ENCODE data around the gene KIT.

KIT gene

DNA sequence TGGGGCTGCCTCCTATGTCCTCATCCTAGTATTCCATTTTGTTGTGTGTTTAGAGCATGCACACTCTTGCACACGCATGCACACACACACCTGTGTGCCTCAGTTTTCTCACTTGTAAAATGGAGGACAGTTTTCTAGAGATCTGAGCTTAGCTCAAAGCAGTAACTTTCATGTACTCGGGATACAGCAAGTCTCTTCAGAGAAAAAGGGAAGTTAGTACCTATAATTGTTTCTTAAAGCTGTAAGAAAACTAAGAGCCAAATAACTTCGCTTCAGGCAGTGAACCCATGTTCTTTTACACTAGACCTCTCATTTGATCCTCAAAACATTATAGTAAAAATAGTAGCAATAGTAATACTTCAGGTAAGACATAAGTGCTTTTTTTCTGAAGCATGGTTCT, 49.6 kb downstream of the KIT start:
- no peak for DNase-seq

DNA sequence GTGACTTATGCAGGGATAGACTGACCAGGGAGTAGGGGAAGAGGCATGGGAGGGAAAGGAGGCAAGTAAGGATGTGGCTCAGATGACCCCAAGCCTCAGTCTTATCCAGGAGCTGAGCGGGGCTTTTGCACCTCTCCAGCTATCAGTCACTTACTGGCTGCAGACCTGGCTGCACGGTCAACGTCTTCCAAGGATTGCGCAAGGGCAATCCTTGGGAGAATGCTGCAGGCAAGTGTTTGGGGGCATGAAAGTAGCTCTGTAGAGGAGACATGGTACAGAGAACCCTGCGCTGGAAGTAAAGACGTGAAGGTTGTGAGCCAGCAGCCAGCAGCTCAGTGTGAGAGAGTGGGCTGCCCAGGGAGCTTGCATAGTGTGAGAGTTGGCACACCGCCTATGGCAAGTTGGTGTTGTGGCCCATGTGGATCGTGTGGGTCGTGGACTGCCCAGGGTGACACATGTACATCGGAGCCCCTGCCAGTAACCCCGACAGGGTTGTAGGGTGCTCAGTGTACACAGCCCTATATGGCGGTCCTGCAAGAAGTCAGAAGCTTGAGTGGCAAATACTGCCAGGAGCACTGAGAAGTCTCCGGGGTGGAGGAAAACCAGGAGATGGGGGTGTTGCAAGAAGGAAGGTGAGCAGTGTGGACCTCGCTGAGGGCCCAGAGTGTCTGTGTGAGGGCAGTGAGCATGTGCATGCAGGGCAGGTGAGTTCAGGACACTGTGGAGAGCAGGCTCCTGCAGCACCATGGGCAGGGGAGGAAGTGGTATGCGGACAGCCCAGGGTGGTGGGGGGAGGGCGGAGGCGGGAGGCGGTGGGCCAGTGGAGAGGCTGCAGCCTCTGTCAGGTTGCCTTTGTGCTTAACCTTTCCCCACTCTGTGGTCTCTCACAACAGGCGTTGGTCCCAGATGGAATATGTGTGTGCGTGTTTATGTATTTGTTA, 50.9 kb downstream of the KIT start:
- no peak for DNase-seq

DNA sequence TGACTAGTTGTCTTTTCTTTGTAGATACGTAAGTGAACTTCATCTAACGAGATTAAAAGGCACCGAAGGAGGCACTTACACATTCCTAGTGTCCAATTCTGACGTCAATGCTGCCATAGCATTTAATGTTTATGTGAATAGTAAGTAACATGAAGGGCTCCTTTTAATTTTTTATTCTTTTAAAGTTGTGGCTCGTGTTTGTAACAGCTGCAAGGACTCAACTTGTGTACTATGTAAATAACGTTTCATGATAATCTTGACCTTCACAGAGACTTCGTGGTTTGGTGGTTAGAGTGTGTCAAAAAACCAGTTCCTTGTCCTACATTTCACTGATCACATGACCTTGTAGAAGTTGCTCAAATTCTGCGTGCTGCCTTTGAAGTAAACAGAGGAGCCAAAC, 51.6 kb downstream of the KIT start:
- no peak for DNase-seq

DNA sequence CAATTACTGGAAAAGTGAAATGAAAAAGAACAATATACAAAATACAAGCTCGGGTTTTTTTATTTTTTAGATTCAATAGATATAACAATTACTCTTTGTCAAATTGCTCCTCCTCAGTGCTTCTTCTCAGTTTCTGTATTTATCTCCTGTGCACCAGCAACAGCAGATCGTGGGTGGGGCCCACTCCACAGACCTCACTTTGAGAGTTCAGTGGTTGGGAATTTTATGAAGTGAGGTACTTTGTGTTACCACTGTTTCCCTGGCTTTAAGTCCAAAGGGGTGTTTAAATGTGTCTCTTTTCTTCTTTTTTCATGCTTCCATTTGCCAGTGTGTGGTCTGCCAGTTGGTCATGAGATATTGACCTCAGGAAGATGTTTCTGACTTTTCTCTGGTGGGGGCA, 54.4 kb downstream of the KIT start:
- no peak for DNase-seq

DNA sequence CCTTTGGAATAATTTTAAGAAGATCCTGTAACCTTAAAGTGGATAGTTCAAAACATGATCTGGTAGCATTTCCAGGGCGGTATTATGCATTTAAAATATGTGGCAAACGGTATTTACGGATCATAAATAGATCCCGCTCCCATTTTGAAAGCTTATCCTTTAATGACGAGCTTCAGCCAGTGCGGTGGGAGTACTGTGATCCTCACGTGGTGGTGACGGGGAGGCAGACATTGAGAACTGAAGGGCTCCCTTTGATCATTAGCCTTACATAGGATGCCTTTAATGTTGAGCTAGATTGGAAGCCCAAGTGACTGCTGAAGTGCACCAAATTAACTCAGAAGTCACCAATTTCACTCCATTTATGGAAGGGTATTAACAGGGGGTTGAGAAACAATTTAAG, 56.9 kb downstream of the KIT start:
- no peak for DNase-seq

DNA sequence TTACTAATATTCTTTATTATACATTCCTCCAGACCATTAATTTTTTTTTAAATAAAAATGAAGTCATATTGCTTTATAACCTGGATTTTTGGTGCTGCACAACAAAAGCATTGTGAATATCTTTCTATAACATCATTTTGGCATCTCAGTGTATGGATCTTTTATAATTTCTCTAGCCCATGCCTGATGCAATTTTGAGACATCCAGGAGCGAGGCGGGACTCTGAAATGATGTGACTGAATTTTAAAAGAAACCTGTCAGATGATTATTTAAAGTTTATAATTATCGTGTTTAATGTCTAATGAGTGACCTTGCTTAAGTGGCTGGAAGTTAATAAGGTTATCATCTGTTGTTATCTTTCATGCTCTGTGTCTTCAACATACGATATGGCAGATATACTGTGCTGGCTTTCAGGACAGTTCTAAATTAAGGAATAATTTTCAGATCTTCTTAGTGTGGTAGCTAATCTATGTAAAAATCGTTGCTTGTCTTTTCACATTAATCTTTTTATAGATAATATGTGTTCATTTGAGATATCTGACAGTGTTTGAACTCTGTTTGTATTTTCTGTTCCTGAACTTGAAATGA, 58.8 kb downstream of the KIT start:
- no peak for DNase-seq

DNA sequence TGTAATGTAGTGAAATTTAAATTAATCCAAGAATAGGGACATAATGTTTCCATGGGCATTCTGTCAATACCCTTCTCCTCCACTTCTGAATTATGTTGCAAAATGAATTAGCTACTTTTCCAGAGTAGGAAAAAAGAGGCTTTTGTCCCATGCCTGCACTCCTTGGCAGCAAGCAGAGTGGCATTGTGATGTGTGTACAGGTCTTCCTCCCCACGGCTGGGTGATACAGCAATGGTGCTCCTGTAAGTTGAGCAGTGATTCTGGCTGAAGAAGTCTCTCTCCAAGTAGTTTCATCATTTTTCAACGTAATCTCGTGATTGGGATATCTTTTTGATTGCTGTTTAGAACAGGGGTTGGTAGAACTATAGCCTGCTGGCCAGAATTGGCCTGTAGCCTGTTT, 59.9 kb downstream of the KIT start:
- no peak for DNase-seq

DNA sequence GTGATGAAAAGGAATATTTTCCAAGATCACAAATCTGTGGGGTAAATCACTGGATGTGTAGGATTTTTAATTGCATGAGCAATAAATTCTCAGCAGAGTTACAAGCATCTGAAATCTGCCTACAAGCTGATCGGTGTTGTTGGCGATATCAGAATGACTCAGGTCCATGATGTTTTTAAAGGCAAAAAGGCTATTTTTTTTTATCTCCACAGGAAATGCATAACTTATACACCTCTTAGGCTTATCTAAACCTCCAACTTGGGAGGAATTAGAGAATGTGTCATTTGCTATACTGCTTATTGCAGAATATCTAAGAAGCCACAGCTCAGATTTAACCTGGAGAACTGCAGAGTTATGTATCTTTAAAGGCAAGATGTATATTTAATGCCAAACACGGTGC, 61.6 kb downstream of the KIT start:
- DNase-seq, result no peak

DNA sequence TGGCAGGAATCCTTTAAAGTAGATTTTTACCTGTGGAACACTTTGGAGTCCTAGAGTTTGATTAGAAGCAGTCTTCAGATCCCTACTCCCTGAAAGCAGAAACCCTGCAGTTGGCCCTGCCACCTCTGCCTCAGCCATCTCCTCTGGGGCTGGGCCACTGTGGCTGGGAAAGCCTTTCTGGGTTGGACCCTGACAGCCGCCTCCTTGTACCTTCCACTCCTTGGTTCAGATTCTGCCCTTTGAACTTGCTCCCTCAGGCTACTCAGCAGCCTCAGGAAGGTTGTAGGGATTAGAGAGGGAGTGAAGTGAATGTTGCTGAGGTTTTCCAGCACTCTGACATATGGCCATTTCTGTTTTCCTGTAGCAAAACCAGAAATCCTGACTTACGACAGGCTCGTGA, 65.5 kb downstream of the KIT start:
- DNase-seq, result no peak

DNA sequence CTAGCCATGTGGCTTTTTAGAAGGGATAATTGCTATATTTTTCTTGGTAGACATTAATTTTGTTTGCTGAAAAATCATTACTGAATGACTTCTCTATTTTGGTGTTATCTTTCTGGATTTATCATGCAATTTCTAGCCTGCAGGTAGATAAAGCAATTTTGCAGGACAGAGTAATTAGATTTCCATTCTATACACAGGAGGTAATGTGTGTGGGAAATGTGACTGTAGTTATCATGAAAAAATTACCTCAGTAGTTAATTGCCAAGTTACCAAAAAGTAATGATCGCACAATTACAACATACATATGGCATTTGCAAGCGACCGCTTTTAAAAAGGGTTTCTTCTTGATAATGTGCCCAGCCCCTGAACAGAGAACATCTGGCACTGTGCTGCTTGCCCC, 66.1 kb downstream of the KIT start:
- DNase-seq, result no peak

DNA sequence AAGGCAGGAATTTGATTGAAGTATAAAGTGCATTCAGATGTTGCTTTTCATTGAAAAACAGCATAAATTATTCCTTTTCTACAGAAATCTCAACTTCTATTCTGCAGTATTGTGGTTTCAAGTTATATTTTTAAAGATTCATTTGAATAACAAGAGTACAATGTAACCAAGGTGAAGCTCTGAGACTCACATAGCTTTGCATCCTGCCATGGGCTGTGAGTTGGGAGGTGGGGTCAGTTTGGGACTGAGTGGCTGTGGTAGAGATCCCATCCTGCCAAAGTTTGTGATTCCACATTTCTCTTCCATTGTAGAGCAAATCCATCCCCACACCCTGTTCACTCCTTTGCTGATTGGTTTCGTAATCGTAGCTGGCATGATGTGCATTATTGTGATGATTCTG, 69.2 kb downstream of the KIT start:
- no peak for DNase-seq

DNA sequence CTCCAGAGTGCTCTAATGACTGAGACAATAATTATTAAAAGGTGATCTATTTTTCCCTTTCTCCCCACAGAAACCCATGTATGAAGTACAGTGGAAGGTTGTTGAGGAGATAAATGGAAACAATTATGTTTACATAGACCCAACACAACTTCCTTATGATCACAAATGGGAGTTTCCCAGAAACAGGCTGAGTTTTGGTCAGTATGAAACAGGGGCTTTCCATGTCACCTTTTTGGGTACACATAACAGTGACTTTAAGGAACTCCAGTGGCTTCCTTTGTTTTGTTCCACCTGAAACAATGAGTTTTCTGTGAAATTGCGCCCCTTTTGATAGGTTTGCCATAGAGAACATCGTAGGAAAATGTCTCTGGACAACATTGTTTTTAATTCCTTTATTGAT, 69.6 kb downstream of the KIT start:
- no peak for DNase-seq

DNA sequence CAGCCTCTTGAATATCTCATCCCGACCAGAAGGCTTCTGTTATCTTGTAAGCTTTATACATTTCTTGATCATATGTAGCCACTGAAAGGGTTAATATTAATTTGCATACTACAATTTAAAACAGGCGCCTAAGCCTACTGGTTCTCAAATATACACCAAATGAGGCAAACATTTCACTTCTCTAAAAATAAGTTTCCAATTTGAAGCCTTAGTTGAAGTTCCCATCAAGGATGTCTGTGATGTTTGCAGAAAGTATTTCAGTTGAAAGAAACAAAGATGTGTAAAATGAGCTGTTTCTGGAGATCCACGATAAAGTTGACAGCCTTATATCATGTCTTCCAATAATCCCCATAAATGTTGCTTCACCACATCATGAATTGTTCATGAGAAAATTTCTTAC, 70.6 kb downstream of the KIT start:
- no peak for DNase-seq

DNA sequence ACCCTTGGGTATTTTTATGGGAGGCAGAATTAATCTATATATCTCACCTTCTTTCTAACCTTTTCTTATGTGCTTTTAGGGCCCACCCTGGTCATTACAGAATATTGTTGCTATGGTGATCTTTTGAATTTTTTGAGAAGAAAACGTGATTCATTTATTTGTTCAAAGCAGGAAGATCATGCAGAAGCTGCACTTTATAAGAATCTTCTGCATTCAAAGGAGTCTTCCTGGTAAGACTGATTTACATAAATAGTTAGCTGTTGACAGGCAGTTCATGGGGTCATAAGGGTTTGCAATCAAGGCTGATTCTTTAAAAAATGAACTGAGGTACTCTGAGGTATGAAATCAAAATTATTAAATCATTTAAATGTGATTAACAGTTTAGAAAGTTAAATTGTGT, 71.5 kb downstream of the KIT start:
- no peak for DNase-seq

DNA sequence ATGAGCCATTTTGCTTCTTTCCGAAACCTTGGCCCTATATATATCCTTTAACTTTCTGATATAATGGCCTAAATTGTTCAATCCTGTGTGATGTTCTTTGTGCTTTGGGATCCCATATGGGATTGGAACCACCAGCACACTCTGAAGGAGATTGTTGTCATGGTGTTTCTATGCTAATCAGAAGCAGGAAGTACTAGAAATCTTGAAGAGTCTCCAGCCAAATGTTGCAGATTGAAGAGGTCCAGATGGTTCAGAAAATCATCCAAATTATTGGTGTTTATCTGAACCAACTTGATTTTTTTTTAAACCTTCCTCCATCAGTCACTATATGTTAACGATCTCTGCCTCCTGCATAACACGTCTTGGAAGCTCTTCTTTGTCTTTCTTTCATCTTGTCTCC, 72.8 kb downstream of the KIT start:
- no peak for DNase-seq

DNA sequence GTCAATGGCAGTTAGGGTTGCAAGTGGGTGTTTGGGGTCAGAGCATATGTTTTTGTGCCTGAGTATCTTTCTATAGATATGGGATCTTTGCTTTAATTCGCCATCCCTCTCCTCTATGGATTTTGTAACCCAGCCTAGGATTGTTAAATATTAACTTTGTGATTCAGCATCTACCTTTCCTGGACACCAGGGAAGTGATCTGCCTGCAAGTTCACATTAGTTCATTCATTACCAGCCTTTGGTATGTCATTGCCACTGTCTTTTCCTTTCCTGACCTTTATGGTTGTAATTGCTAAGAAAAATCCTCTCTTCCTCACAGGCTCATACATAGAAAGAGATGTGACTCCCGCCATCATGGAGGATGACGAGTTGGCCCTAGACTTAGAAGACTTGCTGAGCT, 73.8 kb downstream of the KIT start:
- DNase-seq, result no peak

DNA sequence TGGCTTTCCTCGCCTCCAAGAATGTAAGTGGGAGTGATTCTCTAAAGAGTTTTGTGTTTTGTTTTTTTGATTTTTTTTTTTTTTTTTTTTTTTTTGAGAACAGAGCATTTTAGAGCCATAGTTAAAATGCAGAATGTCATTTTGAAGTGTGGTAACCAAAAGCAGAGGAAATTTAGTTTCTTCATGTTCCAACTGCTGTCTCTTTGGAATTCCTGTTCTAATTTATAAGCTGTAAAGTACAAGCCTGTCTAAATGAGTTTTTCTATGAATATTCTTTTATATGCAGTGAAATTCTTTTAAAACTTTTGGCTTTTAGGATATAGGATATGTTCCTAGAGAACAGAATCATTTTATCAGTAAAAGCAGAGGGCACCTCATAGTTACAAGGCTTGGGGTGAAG, 74.2 kb downstream of the KIT start:
- no peak for DNase-seq

DNA sequence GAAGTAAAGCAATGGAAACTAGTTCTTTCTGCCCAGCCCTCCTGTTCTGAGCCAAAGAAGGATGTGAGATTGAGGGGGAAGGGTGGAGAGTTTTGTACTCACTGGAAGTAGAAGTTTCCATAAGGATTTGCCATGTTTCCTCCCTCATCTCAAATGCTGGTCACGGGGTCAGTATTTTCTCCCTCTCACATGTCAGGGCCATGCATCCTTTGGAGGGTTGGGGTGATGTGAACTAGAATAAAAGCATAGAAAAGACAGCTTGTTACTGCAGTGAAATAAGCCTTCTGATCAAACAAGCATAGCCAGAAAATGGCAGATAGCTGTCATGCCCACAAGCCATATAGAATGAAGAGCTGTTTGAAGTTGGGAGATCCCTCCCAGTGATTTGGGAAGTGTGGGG, 79.7 kb downstream of the KIT start:
- no peak for DNase-seq

DNA sequence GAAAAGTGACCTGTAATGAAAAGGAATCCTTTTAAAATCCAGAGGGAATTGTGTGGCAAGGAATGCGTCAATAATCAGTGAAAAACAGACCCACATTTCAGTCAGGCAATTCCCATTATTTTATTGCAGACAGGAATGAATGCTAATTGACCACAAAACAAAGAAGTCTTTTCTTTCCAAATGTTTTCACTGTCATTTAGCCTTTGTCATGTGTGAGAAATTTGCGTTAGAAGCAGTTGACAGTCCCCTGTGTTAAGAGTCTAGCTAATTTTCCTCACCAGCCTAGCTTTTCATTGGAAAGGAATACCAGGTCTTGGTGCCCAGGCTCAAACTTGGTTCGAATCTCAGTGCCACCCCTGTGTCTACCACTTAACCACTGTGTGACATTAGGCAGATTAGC, 83.4 kb downstream of the KIT start:
- DNase-seq, result no peak

DNA sequence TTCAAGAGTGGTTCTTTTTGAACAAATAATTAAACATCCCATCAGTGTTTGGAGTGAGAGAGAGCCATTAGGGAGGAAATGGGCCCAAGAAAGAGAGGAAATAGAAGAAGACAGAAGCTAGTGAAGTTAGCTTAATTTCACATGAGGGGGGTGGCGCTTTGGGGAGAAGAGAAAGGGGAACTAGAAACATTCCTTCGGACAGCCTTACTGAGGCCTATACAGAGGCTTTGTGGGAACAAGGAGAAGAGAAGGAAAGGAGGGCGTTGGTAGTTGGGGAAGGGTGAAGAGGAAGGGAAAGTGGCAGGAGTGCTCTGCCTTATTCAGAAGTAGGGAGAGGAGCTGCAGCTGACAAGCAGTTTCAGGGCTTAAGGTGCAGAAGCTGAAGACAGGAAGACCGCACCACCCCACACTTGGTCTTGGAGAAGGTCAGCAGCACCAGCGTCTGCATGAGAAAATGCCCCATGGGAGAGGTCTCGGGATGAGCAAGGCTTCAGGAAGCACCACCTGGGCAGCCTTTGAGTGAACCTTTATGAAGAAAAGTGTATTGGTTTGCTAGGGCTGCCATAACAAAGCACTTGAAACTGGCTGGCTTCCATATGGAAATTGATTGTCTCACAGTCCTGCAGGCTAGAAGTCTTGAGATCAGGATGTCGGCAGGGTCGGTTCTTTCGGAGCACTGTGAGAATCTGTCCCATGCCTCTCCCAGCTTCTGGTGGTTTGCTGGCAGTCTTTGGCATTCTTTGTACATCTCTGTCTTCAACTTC, 85.1 kb downstream of the KIT start:
- no peak for DNase-seq

DNA sequence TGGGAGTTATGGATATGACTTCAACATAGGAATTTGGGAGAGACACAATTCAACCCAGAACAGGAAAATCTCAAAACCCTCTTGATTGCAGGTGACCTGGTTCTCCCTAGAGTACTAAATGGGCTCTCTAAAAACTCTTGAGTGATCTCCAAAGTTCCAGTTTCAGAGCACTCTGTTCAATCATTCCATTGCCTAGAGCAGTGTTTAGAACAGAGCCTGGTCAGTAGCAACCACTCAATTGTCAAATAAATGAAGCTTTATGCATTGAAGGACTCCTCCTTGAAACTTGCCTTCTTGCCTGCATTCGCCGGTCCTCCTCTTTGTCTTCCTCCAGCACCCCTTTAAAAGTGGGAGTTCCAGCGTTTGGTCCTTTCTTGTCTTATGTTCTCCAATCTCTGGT, 85.8 kb downstream of the KIT start:
- DNase-seq, result no peak

DNA sequence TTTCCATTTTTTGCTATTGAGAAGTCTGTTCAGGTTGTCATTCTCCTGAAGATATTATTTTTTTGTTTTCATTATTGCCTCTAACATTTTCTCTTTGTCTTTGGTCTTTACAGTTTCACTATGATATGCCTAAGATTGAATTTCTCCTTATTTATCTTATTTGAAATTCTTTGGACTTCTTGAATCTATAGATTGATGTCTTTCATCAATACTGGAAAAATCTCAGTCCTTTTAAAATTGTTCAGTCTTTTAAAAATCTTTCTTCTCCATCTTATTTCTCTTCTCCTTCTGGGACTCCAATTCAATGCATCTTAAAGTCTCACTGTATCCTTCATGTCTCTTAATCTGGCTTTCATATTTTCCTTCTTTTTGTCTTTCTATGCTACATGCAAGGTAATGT, 86.7 kb downstream of the KIT start:
- no peak for DNase-seq

DNA sequence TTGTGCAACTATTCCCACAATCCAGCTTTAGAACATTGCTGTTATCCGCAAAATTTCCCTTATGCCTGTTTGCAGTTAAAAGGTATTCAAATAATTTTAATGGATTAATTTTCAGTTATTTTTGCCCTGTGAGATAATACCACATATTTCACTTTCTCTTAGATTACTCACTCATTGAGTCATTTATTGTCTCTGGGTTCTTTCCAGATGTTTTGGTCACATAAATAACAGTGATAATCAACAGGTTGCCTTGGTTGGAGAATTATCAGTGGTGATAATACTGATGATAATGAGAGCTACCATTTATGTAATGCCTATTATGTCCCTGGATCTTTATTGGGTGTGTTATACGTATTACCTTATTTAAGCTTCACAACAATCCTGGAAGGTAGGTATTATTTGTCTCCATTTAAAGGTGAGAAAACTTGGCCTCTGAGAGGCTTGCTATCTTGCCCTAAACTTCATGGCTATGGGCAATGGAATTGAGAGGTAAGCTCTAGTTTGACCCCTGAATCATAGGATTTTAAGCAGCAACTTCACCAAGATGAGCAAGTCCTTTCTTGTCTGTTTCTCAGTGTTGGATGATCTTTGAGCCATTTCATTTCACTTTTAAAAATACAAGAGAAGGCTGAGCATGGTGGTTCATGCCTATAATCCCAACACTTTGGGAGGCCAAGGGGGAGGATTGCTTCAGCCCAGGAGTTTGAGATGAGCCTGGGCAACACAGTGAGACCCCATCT, 87.4 kb downstream of the KIT start:
- DNase-seq, result no peak

All from T-helper 1 cell (primary cell).